A549 (cell line): ENCODE measurements around the gene CCDC7. TPM values are rescaled to one million over a fixed set of nuclear protein-coding genes. Genes with fewer than 3 reads are reported as not detected.

Experiments
- ATAC-seq, 2 experiments: fragments of 200-7000 bp in 1 of 2; fragments of >200 bp in 1 of 2; cut with Nextera tagmentation in 1 of 2; cut with Tn5 transposase in 1 of 2; 3 replicates each; pipeline versions ENCODE4 v1.8.0 to v1.9.1; 2018 to 2020; ENCODE audit warnings: mild to moderate bottlenecking in 1 of 2, moderate library complexity in 1 of 2
- CTCF ChIA-PET: fragments of 300-600 bp; sonication (Branson Sonifier 250); formaldehyde crosslinking; extraction: SDS; loops from one replicate; lab custom pipeline; 2021; ENCODE audit warnings: antibody characterized with exemption, inconsistent platforms; lab: Yijun Ruan, JAX
- POLR2A ChIA-PET: fragments of 350-600 bp; formaldehyde crosslinking; extraction: SDS; loops from one replicate; lab custom pipeline; 2021; ENCODE audit warnings: antibody characterized with exemption, inconsistent platforms; lab: Yijun Ruan, JAX
- DNase-seq, 2 experiments: peaks; one replicate each; pipeline versions ENCODE4 v3.0.0 to v3.0.0-alpha.2; 2011 to 2016; ENCODE audit warnings: low read depth in 1 of 2, low spot score in 1 of 2
- FAIRE-seq: peaks from 2 replicates; lab custom pipeline; 2011; peaks lifted over from hg19 to GRCh38; lab: Jason Lieb, UNC
- H3K27ac ChIP-seq, 2 experiments: fragments of >200 bp; sonication (Bioruptor Twin); formaldehyde crosslinking; 3 replicates each; pipeline ENCODE4 v1.5.1; 2016 to 2017
- H3K4me1 ChIP-seq: fragments of >200 bp; sonication (Bioruptor Twin); formaldehyde crosslinking; 3 replicates; pipeline ENCODE4 v1.6.1; 2016
- H3K4me2 ChIP-seq: fragments of >200 bp; sonication (Bioruptor Twin); formaldehyde crosslinking; 3 replicates; pipeline ENCODE4 v1.6.1; 2016
- H3K4me3 ChIP-seq: fragments of >200 bp; sonication (Bioruptor Twin); formaldehyde crosslinking; 3 replicates; pipeline ENCODE4 v1.5.1; 2016
- H3K9me3 ChIP-seq: fragments of >200 bp; sonication (Bioruptor Twin); formaldehyde crosslinking; 3 replicates; pipeline ENCODE4 v1.6.1; 2016
- EHF ChIP-seq: fragments of 250-450 bp; sonication (Bioruptor Pico); IDR thresholded peaks from 2 replicates; pipeline ENCODE4 v1.5.0; 2020; ENCODE audit warnings: mild to moderate bottlenecking
- EP300 ChIP-seq, 2 experiments: fragments of >200 bp; sonication (Bioruptor Twin); formaldehyde crosslinking; IDR thresholded peaks; 2 replicates in 1 of 2; 3 replicates in 1 of 2; pipeline ENCODE4 v1.6.1; 2016 to 2017
- FOSB ChIP-seq: fragments of 250-450 bp; sonication (Bioruptor Pico); IDR thresholded peaks from 2 replicates; pipeline ENCODE4 v1.5.0; 2020; ENCODE audit warnings: mild to moderate bottlenecking, moderate library complexity
- FOXS1 ChIP-seq: fragments of 250-450 bp; sonication (Bioruptor Pico); IDR thresholded peaks from 2 replicates; pipeline ENCODE4 v1.5.0; 2020; ENCODE audit warnings: mild to moderate bottlenecking, moderate library complexity
- HEYL ChIP-seq: fragments of 250-450 bp; sonication (Bioruptor Pico); IDR thresholded peaks from 2 replicates; pipeline ENCODE4 v1.8.0; 2021; ENCODE audit warnings: mild to moderate bottlenecking, moderate library complexity
- HOXA7 ChIP-seq: fragments of 250-450 bp; sonication (Bioruptor Pico); IDR thresholded peaks from 2 replicates; pipeline ENCODE4 v1.5.0; 2020; ENCODE audit warnings: mild to moderate bottlenecking, moderate library complexity
- HOXB13 ChIP-seq: fragments of 250-450 bp; sonication (Bioruptor Pico); IDR thresholded peaks from 2 replicates; pipeline ENCODE4 v1.5.0; 2020; ENCODE audit warnings: low read depth, mild to moderate bottlenecking, moderate library complexity
- JUN ChIP-seq, 2 experiments: fragments of >200 bp; sonication (Bioruptor Twin); formaldehyde crosslinking; IDR thresholded peaks; 2 replicates in 1 of 2; 3 replicates in 1 of 2; pipeline ENCODE4 v1.6.1; 2016 to 2017
- JUNB ChIP-seq: fragments of >200 bp; sonication (Bioruptor Twin); formaldehyde crosslinking; IDR thresholded peaks from 2 replicates; pipeline ENCODE4 v1.6.1; 2016
- KDM5A ChIP-seq: fragments of 200-600 bp; sonication (generic); IDR thresholded peaks from 2 replicates; pipeline ENCODE4 v1.6.1; 2016; ENCODE audit warnings: antibody characterized with exemption, mild to moderate bottlenecking
- MAZ ChIP-seq: fragments of 150-350 bp; IDR thresholded peaks from 2 replicates; pipeline ENCODE4 v1.6.1; 2014; ENCODE audit warnings: antibody characterized with exemption, low read depth, low read length, borderline replicate concordance
- PHF8 ChIP-seq: fragments of 200-600 bp; sonication (generic); IDR thresholded peaks from 2 replicates; pipeline ENCODE4 v1.6.1; 2016; ENCODE audit warnings: low read depth, mild to moderate bottlenecking, antibody characterized with exemption, moderate library complexity, borderline replicate concordance
- POLR2AphosphoS2 ChIP-seq: conservative IDR thresholded peaks from 2 replicates; pipeline ENCODE4 v1.6.1; 2012; ENCODE audit warnings: low read length, improper control_type of control experiment, inconsistent platforms
- RAD21 ChIP-seq, 2 experiments: fragments of >200 bp in 1 of 2; sonication (Bioruptor Twin) in 1 of 2; formaldehyde crosslinking in 1 of 2; IDR thresholded peaks in 1 of 2; conservative IDR thresholded peaks in 1 of 2; 2 replicates in 1 of 2; 3 replicates in 1 of 2; pipeline ENCODE4 v1.6.1; 2012 to 2018; ENCODE audit warnings: inconsistent platforms in 1 of 2
- RARB ChIP-seq: fragments of 250-450 bp; sonication (Bioruptor Pico); IDR thresholded peaks from 2 replicates; pipeline ENCODE4 v1.8.0; 2021; ENCODE audit warnings: mild to moderate bottlenecking, moderate library complexity
- RFX5 ChIP-seq: fragments of 450-650 bp; IDR thresholded peaks from 2 replicates; pipeline ENCODE4 v1.7.1; 2014; ENCODE audit warnings: antibody characterized with exemption, mild to moderate bottlenecking, moderate library complexity
- SMC3 ChIP-seq: fragments of >200 bp; sonication (Bioruptor Twin); formaldehyde crosslinking; IDR thresholded peaks from 3 replicates; pipeline ENCODE4 v1.6.1; 2018; ENCODE audit warnings: inconsistent platforms
- SREBF2 ChIP-seq: fragments of 450-650 bp; IDR thresholded peaks from 2 replicates; pipeline ENCODE4 v1.6.1; 2014; ENCODE audit warnings: mild to moderate bottlenecking, moderate library complexity
- TFCP2L1 ChIP-seq: fragments of 250-450 bp; sonication (Bioruptor Pico); IDR thresholded peaks from 2 replicates; pipeline ENCODE4 v1.5.0; 2021; ENCODE audit warnings: mild to moderate bottlenecking
- TP53 ChIP-seq: fragments of 250-450 bp; sonication (Bioruptor Pico); IDR thresholded peaks from 2 replicates; pipeline ENCODE4 v1.5.0; 2021; ENCODE audit warnings: mild to moderate bottlenecking, moderate library complexity
- ZC3H11A ChIP-seq: fragments of 450-650 bp; IDR thresholded peaks from 2 replicates; pipeline ENCODE4 v1.6.1; 2014; ENCODE audit warnings: antibody characterized with exemption, mild to moderate bottlenecking
- ZFP36 ChIP-seq: fragments of 450-650 bp; IDR thresholded peaks from 2 replicates; pipeline ENCODE4 v1.6.1; 2014; ENCODE audit warnings: borderline replicate concordance; ENCODE audit not compliant: partially characterized antibody
- ZNF302 ChIP-seq: fragments of 250-450 bp; sonication (Bioruptor Pico); IDR thresholded peaks from 2 replicates; pipeline ENCODE4 v1.9.0; 2021; ENCODE audit warnings: inconsistent platforms, mild to moderate bottlenecking, moderate library complexity
- ZSCAN20 ChIP-seq: fragments of 250-450 bp; sonication (Bioruptor Pico); IDR thresholded peaks from 2 replicates; pipeline ENCODE4 v1.8.0; 2022; ENCODE audit warnings: mild to moderate bottlenecking, moderate library complexity
- WGBS: methylation state at CpG from one replicate; pipeline ENCODE4 v1.1.6; 2017; ENCODE audit errors: missing lambda C conversion rate; 5-methylcytosine and 5-hydroxymethylcytosine counted together
- polyA plus RNA-seq, 4 experiments: library from polyadenylated mRNA; depleted of rRNA in 3 of 4; stranded (reverse); fragments of >200 nt; fragmentation: RNase III in 1 of 4; extraction: RNeasy Plus Mini Kit Qiagen cat#74134 plus additional on column Dnase treatment in 1 of 4; gene quantifications; 2 replicates in 3 of 4; 3 replicates in 1 of 4; pipeline ENCODE4 v1.2.3, GENCODE V29; 2011 to 2017
- TF ChIP-seq, protein P1 (sequence below): IDR thresholded peaks from 2 replicates; pipeline ENCODE4 v1.6.1; 2012
- TF ChIP-seq, protein P2 (sequence below): fragments of 250-450 bp; sonication (Bioruptor Pico); IDR thresholded peaks from 2 replicates; pipeline ENCODE4 v1.5.0; 2021; ENCODE audit warnings: mild to moderate bottlenecking, moderate library complexity, borderline replicate concordance

Gene CCDC7
- polyA plus RNA-seq, 2 of the 4 experiments (the other 2 are of a cell fraction): 1.2 to 2.9 TPM

DNA sequence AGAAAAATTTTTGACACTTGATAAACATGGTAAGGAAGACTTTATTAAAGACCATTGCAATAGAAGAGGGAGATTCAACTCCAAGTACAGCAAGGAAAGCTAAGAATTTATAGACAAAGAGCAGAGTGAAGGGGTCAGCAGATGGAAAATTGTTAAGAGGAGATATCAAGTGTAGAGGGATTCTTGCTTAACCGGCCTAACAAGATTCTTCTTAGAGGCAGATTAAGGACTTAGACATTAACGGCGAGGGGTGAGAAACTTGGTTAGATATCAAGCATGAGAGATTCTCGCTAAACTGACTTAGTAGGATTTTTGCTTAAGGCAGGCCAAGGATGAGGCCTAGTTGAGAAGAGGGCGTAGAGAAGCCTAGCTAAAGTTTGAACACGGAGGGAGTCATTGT, 436.1 kb downstream of the CCDC7 start:
- no peak overlapping the region for H3K4me3 ChIP-seq
- ATAC-seq (no peak), FAIRE-seq (no peak), DNase-seq (no peak)
- 92% methylated on average over 6 of the region's 6 CpGs for WGBS
- CTCF ChIA-PET: no interaction called here
- no peaks in the 10 kb centered on the region for H3K9me3 ChIP-seq
- no peak overlapping the region for H3K4me2 ChIP-seq
- H3K27ac ChIP-seq: no peak overlapping the region
- POLR2A ChIA-PET: no interaction called here
- no peak for TF ChIP-seq RFX5
- no peaks in the 10 kb centered on the region for H3K4me1 ChIP-seq

DNA sequence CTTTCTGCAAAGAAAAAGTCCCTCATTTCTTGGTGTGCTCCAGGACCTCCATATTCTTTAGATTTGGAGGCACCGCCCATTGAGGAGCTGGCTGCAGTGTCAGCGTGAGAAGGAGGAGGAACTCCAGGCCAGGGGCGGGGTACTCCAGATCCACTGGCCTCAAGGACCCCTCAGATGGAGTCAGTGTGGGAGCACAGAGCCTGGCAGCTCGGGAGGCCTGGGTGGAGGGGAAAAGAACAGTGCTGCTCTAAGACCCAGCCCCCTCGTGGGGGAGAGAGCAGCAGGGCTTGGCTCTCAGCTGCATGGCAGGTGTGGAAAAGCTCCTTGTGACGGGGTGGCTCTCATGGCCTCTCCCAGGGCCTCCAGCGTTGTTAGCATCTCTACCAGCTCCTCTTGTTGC, 441.5 kb downstream of the CCDC7 start:
- Histone ChIP-seq H3K4me3 (no peak overlapping the region), H3K27ac (no peak overlapping the region), H3K4me1 (no peaks in the 10 kb centered on the region), H3K4me2 (no peak overlapping the region), H3K9me3 (no peaks in the 10 kb centered on the region)
- 84% methylated on average over 7 of the region's 7 CpGs for WGBS
- ATAC-seq (peak; percentile 15 to 24; a peak in 5 of 6 replicates), FAIRE-seq (no peak), DNase-seq (no peak)
- POLR2A ChIA-PET: interaction anchor here (0.5 kb wide), 1 partner anchor 92 kb away, joined by 3 read pairs; no protein-coding TSS in a partner anchor
- TF ChIP-seq POLR2AphosphoS2: peak; percentile 6; the same call in 1 of the 2 replicates
- TF ChIP-seq HOXB13 (CRISPR knock-in tag): no peak
- CTCF ChIA-PET: no interaction called here

DNA sequence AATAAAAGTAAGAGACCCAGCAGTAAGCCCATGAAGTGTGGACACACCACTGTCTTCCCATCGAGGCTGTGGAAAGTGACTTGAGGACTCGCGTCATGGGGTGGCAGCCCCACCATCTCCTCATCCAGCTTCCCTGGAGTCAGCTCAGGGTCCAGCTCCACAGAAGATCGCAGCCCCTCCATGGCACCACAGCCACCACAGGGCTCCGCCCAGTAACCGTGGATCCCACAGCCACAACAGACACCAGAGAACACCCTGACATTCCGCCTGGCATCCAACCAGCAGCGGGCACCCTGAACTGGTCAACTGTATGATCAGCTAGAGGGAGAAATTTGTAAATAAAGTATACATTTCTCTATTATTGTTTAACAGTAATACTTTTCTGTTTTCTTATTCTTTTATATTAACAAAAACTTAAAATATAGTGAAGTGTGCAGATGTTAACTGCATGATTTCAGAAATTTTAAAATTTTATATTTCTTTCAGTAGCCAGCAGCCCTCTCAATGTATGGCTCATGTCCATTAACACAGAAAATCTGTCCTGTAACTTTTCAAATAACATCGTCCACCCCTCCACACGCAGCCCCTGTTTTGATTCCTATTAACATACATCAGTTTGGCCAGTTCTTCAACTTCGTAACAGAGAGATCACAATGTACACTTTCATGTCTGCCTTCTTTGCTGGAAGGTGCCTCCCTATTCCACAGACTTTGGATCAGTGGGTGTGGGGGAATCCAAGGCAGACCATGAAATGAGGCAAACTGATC, 442.4 kb downstream of the CCDC7 start:
- WGBS: 94% methylated on average over 11 of the region's 11 CpGs
- ATAC-seq (peak; percentile 11 to 21; a peak in 5 of 6 replicates), DNase-seq (no peak), FAIRE-seq (no peak)
- POLR2A ChIA-PET: no interaction called here
- no peak overlapping the region for H3K4me2 ChIP-seq
- TF ChIP-seq HEYL: no peak
- no peak for TF ChIP-seq ZFP36
- no peak for TF ChIP-seq EP300 (IDR thresholded peaks at IDR 0.05)
- 0 out of 2 replicates have a peak, but pooled peaks have one; percentile 13 for TF ChIP-seq HOXA7 (CRISPR knock-in tag)
- TF ChIP-seq ZNF302 (CRISPR knock-in tag): no peak
- no peak for TF ChIP-seq JUNB
- peak; percentile 94 for TF ChIP-seq POLR2AphosphoS2
- TF ChIP-seq SMC3: no peak
- TF ChIP-seq RAD21 (conservative IDR thresholded peaks at IDR 0.05 in 1 of 2, IDR thresholded peaks at IDR 0.05 in 1 of 2): no peak
- no peak for TF ChIP-seq PHF8
- 0 out of 2 replicates have a peak, but pooled peaks have one; percentile 31 for TF ChIP-seq TFCP2L1 (CRISPR knock-in tag)
- 0 out of 3 replicates have a peak, but pooled peaks cover under 1% of the 10 kb centered on the region for H3K4me1 ChIP-seq
- no peaks in the 10 kb centered on the region for H3K9me3 ChIP-seq
- H3K4me3 ChIP-seq: no peak overlapping the region
- CTCF ChIA-PET: no interaction called here
- H3K27ac ChIP-seq: no peak overlapping the region

DNA sequence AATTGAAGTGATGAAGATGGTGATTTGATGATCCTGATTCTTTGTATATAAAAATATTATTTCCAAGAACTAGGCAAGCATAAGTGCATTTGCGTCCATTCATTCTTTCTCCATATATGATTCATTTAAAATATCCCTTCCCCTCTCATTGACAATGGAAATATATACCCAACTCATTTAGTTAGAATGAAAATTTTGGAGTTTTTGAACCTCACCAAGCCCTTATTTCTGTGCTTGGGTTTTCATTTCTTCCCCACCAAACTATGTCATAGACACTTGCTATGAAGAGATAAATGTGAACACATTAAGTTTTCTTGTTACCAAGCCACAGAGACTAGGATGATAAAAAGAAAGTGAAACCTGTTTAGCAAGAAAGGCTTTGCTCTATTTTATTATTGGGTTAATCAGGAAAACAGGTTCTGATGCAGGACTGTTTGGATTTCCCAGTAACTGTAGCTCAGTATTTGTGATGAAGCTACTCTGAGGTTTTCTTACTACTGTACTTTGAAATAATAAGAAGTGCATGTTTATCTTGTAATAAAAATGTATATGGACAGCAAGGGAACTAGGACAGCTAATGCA, 443.8 kb downstream of the CCDC7 start:
- 0 out of 3 replicates have a peak, but pooled peaks cover 4% of the 10 kb centered on the region for H3K4me1 ChIP-seq
- ATAC-seq (no peak), FAIRE-seq (peak; percentile 23), DNase-seq (no peak)
- H3K27ac ChIP-seq: no peak overlapping the region
- ChIA-PET CTCF (no interaction called here), POLR2A (no interaction called here)
- WGBS: 98% methylated on average over 1 of the region's 1 CpG
- H3K4me3 ChIP-seq: no peak overlapping the region
- no peak overlapping the region for H3K4me2 ChIP-seq
- H3K9me3 ChIP-seq: no peaks in the 10 kb centered on the region
- TF ChIP-seq JUN (IDR thresholded peaks at IDR 0.05) (0 out of 5 replicates have a peak, but pooled peaks of 1 of the 2 experiments have one; percentile 20), TP53 (CRISPR knock-in tag) (no peak), POLR2AphosphoS2 (peak; percentile 87; the same call in 1 of the 2 replicates), ZC3H11A (no peak), KDM5A (no peak), TFCP2L1 (CRISPR knock-in tag) (peak; percentile 82; the same call in 1 of the 2 replicates), MAZ (no peak), SREBF2 (no peak), ZSCAN20 (CRISPR knock-in tag) (no peak), FOSB (CRISPR knock-in tag) (peak; percentile 35; the same call in 1 of the 2 replicates), JUNB (no peak), FOXS1 (CRISPR knock-in tag) (no peak), RARB (peak; percentile 39; the same call in 1 of the 2 replicates), EHF (CRISPR knock-in tag) (no peak)
- TF ChIP-seq, protein P1, sequence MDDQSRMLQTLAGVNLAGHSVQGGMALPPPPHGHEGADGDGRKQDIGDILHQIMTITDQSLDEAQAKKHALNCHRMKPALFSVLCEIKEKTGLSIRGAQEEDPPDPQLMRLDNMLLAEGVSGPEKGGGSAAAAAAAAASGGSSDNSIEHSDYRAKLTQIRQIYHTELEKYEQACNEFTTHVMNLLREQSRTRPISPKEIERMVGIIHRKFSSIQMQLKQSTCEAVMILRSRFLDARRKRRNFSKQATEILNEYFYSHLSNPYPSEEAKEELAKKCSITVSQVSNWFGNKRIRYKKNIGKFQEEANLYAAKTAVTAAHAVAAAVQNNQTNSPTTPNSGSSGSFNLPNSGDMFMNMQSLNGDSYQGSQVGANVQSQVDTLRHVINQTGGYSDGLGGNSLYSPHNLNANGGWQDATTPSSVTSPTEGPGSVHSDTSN: no peak
- TF ChIP-seq, protein P2, sequence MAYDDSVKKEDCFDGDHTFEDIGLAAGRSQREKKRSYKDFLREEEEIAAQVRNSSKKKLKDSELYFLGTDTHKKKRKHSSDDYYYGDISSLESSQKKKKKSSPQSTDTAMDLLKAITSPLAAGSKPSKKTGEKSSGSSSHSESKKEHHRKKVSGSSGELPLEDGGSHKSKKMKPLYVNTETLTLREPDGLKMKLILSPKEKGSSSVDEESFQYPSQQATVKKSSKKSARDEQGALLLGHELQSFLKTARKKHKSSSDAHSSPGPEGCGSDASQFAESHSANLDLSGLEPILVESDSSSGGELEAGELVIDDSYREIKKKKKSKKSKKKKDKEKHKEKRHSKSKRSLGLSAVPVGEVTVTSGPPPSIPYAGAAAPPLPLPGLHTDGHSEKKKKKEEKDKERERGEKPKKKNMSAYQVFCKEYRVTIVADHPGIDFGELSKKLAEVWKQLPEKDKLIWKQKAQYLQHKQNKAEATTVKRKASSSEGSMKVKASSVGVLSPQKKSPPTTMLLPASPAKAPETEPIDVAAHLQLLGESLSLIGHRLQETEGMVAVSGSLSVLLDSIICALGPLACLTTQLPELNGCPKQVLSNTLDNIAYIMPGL: no peak
